K562 (cell line): Measurements from ENCODE around the gene ARHGDIA. TPM values are rescaled to one million over a fixed set of nuclear protein-coding genes. Genes with fewer than 3 reads are reported as not detected.
A peak's percentile ranks its signal among the peaks of the same experiment; 100 is the strongest.

Experiments
- ASH1L ChIP-seq: fragments of 450-650 bp; IDR thresholded peaks from 2 replicates; pipeline ENCODE4 v1.6.1; 2018; ENCODE audit warnings: borderline replicate concordance, mild to moderate bottlenecking, low read depth; ENCODE audit not compliant: partially characterized antibody
- CHD2 ChIP-seq: IDR thresholded peaks from 2 replicates; pipeline ENCODE4 v1.6.1; 2011; ENCODE audit warnings: low read depth, low read length
- FIP1L1 ChIP-seq: fragments of 200-400 bp; formaldehyde crosslinking; IDR thresholded peaks from 2 replicates; pipeline ENCODE4 v1.6.1; 2018; ENCODE audit warnings: mild to moderate bottlenecking, low read depth, low read length; ENCODE audit not compliant: poor library complexity, severe bottlenecking
- FOXO4 ChIP-seq: fragments of 450-650 bp; formaldehyde crosslinking; IDR thresholded peaks from 2 replicates; pipeline ENCODE4 v1.4.0; 2020; ENCODE audit warnings: mild to moderate bottlenecking, moderate library complexity
- HEY1 ChIP-seq: fragments of 250-450 bp; sonication (Bioruptor Pico); IDR thresholded peaks from 2 replicates; pipeline ENCODE4 v1.5.0; 2020; ENCODE audit warnings: mild to moderate bottlenecking, moderate library complexity, borderline replicate concordance
- KLF1 ChIP-seq: fragments of 450-650 bp; IDR thresholded peaks from 2 replicates; pipeline ENCODE4 v1.6.1; 2016; ENCODE audit warnings: missing genetic modification characterization, missing compliant biosample characterization
- MCM2 ChIP-seq: fragments of 450-650 bp; IDR thresholded peaks from 2 replicates; pipeline ENCODE4 v1.6.1; 2017; ENCODE audit warnings: low read depth, mild to moderate bottlenecking
- NFIX ChIP-seq: fragments of 250-450 bp; sonication (Bioruptor Pico); IDR thresholded peaks from 2 replicates; pipeline ENCODE4 v1.4.0; 2020; ENCODE audit warnings: low read depth, mild to moderate bottlenecking, moderate library complexity
- PHF20 ChIP-seq: fragments of 450-650 bp; IDR thresholded peaks from 2 replicates; pipeline ENCODE4 v1.6.1; 2018; ENCODE audit not compliant: partially characterized antibody
- RBM14 ChIP-seq: fragments of 200-400 bp; formaldehyde crosslinking; IDR thresholded peaks from 2 replicates; pipeline ENCODE4 v1.6.1; 2018; ENCODE audit warnings: low read depth, mild to moderate bottlenecking, low read length, moderate library complexity, borderline replicate concordance; ENCODE audit not compliant: insufficient read depth
- SMC3 ChIP-seq: conservative IDR thresholded peaks from 2 replicates; pipeline ENCODE4 v1.6.1; 2011; ENCODE audit warnings: low read depth, low read length, improper control_type of control experiment; ENCODE audit not compliant: insufficient read depth
- ZNF384 ChIP-seq: IDR thresholded peaks from 2 replicates; pipeline ENCODE4 v1.6.1; 2012; ENCODE audit warnings: low read depth, low read length, improper control_type of control experiment
- ZNF707 ChIP-seq: fragments of 250-450 bp; sonication (Bioruptor Pico); conservative IDR thresholded peaks from 2 replicates; pipeline ENCODE4 v1.8.0; 2022; ENCODE audit warnings: inconsistent platforms, mild to moderate bottlenecking, moderate library complexity
- polyA plus RNA-seq, 8 experiments: library from polyadenylated mRNA; depleted of rRNA in 4 of 8; stranded (reverse) in 5 of 8; unstranded in 3 of 8; fragments of >200 nt; fragmentation: Nextera tagmentation in 2 of 8; fragmentation: Illumina TruSeq in 1 of 8; extraction: Ambion mirVana in 2 of 8; extraction: Trizol in 1 of 8; gene quantifications; 2 replicates each; pipeline versions ENCODE4 v1.2.1 to v1.2.3, GENCODE V29; 2011 to 2014; ENCODE audit warnings: inconsistent platforms in 1 of 8, missing spikeins in 1 of 8
- total RNA-seq, 7 experiments: library from RNA; depleted of rRNA in 6 of 7; stranded (reverse); fragments of >200 nt in 6 of 7; fragmentation: Illumina TruSeq in 2 of 7; extraction: Trizol in 2 of 7; gene quantifications; 2 replicates each; pipeline versions ENCODE4 v1.2.1 to v1.2.3, GENCODE V29; 2011 to 2021; ENCODE audit warnings: low replicate concordance in 1 of 7
- TF ChIP-seq, protein P1 (sequence below): sonication (generic); formaldehyde crosslinking; IDR thresholded peaks from 2 replicates; pipeline ENCODE4 v1.8.0; 2022; ENCODE audit warnings: missing genetic modification reagents, mild to moderate bottlenecking, moderate library complexity, borderline replicate concordance
- TF ChIP-seq, protein P2 (sequence below): sonication (generic); formaldehyde crosslinking; IDR thresholded peaks from 2 replicates; pipeline ENCODE4 v1.9.0; 2022; ENCODE audit warnings: mild to moderate bottlenecking, missing genetic modification reagents
- TF ChIP-seq, protein P3 (sequence below): fragments of 450-650 bp; formaldehyde crosslinking; IDR thresholded peaks from 2 replicates; pipeline ENCODE4 v1.4.0; 2020; ENCODE audit warnings: mild to moderate bottlenecking, mixed read lengths
- TF ChIP-seq, protein P4 (sequence below): conservative IDR thresholded peaks from 2 replicates; pipeline ENCODE4 v1.6.1; 2011; ENCODE audit warnings: low read depth, mild to moderate bottlenecking, low read length; ENCODE audit not compliant: control insufficient read depth

Gene ARHGDIA
- total and polyA plus RNA-seq, 9 of the 15 experiments (the other 6 are each of a cell fraction or from before 2014, with no cell fraction given): 9.6 to 340 (median 97.6) TPM

DNA sequence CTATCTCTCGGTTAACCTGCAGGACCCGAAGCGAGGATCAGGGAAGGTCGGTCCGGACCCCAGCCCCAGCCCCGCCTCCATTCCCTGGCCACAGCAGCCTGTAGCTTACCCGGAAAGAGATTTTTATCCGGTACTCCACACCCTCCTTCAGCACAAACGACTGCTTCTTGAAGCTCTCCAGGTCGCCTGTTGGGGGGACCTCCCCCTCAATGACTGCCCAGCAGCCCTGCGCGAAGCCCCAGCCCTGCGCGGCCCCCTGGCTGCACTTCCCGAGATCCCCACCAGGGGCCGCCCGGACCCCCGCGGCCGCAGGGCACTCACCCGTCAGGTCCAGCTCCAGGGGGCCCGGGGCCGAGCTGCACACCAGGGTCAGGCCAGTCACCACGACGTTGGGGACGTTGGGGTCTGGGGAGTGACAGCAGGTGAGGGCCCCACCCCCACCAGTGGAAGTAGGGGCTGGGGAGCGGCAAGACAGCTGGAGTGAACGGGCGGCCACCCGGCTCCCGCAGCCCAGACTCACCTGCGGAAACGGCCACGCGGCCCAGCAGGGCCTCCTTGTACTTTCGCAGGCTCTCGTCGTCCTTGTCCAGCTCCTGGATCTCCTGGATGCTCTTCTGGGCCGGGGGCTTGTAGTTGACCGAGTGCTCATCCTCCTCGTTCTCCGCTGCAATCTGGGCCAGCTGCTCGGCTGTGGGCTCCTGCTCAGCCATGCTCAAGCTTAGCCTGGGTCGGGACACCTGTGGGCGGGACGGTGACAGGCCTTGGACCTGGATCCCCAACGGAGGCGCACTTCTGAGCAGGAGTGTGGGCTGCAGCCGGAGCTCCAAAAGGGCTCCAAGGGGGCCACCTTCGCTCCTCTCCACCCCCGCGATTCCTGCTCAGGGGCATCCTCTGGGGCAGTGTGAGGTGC lies 1.7 kb downstream of the ARHGDIA start (continued):
- TF ChIP-seq, protein P1, sequence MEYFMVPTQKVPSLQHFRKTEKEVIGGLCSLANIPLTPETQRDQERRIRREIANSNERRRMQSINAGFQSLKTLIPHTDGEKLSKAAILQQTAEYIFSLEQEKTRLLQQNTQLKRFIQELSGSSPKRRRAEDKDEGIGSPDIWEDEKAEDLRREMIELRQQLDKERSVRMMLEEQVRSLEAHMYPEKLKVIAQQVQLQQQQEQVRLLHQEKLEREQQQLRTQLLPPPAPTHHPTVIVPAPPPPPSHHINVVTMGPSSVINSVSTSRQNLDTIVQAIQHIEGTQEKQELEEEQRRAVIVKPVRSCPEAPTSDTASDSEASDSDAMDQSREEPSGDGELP (CRISPR knock-in tag): peak; percentile 71
- no peak for TF ChIP-seq PHF20
- no peak for TF ChIP-seq ASH1L
- TF ChIP-seq, protein P2, sequence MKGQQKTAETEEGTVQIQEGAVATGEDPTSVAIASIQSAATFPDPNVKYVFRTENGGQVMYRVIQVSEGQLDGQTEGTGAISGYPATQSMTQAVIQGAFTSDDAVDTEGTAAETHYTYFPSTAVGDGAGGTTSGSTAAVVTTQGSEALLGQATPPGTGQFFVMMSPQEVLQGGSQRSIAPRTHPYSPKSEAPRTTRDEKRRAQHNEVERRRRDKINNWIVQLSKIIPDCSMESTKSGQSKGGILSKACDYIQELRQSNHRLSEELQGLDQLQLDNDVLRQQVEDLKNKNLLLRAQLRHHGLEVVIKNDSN: no peak
- TF ChIP-seq HEY1 (CRISPR knock-in tag): no peak
- peak; percentile 95 for TF ChIP-seq FIP1L1
- TF ChIP-seq ZNF707 (CRISPR knock-in tag): no peak
- TF ChIP-seq, protein P3, sequence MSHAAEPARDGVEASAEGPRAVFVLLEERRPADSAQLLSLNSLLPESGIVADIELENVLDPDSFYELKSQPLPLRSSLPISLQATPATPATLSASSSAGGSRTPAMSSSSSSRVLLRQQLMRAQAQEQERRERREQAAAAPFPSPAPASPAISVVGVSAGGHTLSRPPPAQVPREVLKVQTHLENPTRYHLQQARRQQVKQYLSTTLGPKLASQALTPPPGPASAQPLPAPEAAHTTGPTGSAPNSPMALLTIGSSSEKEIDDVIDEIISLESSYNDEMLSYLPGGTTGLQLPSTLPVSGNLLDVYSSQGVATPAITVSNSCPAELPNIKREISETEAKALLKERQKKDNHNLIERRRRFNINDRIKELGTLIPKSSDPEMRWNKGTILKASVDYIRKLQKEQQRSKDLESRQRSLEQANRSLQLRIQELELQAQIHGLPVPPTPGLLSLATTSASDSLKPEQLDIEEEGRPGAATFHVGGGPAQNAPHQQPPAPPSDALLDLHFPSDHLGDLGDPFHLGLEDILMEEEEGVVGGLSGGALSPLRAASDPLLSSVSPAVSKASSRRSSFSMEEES (CRISPR knock-in tag): no peak
- no peak for TF ChIP-seq KLF1 (tag)
- TF ChIP-seq, protein P4, sequence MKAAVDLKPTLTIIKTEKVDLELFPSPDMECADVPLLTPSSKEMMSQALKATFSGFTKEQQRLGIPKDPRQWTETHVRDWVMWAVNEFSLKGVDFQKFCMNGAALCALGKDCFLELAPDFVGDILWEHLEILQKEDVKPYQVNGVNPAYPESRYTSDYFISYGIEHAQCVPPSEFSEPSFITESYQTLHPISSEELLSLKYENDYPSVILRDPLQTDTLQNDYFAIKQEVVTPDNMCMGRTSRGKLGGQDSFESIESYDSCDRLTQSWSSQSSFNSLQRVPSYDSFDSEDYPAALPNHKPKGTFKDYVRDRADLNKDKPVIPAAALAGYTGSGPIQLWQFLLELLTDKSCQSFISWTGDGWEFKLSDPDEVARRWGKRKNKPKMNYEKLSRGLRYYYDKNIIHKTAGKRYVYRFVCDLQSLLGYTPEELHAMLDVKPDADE: 0 out of 2 replicates have a peak, but pooled peaks have one; percentile 34
- TF ChIP-seq FOXO4 (CRISPR knock-in tag): no peak
- TF ChIP-seq ZNF384: no peak
- TF ChIP-seq CHD2: no peak
- peak; percentile 63 for TF ChIP-seq SMC3
- peak; percentile 60; the same call in 1 of the 2 replicates for TF ChIP-seq RBM14
- TF ChIP-seq MCM2: no peak
- TF ChIP-seq NFIX: no peak
